IPS-NIHi7 (cell line): ENCODE data around the gene TMEM94.

Experiments used
- DNase-seq: peaks from one replicate; pipeline ENCODE4 v3.0.0; 2012; ENCODE audit warnings: mixed read lengths; ENCODE audit errors: extremely low spot score

TMEM94 gene

DNA sequence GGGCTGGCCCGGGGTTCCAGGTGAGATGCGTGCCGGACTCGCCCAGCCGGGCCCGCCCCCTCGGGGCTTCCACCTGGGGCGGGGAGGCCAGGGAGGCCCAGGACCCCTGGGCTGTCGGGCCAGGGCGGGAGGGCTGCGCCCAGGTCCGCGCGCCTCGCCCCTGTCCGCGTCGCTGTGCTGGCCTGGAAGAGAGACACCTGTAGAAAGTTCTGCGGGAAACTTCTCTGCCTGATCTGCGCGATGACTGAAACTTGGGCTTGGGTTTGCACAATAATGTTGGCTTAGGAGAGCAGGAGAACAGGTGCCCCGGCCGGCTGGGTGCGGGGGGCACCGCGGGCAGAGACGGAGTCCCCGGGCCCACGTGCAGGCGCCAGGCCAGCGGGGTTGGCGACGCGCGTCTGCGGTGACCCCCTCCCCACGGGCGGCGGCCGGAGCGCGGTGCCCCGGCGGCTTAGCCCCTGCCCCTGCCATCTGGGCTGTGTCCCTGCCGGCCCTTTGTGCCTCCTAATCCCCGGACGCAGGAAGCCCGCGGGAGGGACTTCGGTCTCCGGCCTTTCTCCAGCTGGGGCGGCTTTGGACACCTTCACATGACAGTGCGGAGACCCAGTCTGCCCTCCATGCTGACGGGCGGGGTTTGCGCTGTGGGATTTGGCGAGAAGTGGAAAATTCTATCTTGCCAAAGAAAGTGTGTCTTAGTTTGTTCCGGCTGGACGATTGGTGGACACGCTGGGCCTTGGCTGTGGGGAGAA lies 69.5 kb downstream of the TMEM94 start:
- no peak for DNase-seq

DNA sequence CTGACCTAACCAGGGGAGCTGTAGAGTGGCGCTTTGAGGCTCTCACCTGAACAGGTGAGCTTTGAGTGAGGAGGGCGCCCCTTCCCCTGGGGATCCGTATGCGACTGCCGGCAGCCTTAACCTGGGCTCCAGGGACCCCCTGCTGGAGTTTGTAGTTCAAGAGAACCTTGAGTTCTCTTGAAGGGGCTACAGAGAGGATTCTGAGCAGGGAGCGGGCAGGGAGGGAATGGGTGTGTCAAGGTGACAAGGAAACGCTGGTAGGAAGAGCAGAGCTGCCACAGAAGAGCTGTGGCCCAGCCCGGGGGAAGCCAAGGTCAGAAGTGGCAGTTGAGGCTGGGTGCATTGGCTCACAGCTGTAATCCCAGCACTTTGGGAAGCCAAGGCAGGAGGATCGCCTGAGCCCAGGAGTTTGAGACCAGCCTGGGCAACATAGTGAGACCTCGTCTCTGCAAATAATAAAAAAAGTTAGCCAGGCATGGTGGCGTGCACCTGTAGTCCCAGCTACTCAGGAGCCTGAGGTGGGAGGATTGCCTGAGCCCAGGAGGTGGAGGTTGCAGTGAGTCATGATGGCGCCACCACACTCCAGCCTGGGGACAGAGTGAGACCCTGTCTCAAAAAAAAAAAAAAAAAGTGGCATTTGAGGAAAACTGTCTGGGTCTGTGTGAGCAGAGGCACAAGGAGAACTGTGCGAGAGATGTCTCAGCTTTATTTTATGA lies 70.3 kb downstream of the TMEM94 start:
- DNase-seq: no peak

DNA sequence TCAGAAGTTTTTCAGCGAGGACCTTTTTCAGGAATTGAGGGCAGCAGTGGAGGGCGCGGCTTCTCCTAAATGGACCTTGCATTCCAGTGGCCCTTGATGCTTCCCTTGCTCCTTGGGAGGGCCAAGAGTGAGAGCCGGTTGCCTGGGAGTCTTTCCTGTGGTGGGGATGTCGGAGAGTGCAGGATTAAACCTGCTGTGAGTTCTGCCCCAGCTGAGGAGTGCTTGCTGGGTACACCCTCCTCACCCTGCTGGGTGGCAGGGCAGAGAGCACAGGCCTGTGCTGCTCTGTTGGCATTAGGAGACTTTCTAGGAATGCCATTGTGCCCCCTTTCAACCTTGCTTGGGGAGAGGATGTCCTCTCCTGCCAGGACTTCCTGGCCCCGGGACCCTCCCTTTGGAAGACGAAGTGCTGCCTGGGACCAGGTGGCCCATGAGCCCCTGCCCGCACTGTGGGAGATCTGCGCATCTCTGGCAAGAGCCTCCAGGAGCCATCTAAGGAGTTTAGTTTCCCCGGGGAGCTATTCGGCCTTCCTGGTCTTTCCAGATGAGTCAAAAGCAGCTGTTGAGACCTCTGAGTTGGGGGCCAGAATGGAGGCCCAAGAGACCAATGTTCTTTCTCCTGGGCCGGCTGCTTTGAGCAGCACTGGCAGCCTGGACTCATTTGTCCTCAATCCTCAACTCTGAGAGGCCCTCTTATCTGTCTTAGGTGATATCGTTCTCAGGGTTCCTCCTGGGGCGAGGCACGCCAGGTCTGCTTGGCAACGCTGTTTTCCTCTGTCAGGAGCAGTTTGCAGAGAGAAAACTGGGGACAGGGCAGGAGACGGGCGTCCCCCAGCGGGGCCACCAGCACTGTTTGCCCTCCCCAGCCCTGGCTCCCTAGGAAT lies 74.6 kb downstream of the TMEM94 start:
- no peak for DNase-seq

DNA sequence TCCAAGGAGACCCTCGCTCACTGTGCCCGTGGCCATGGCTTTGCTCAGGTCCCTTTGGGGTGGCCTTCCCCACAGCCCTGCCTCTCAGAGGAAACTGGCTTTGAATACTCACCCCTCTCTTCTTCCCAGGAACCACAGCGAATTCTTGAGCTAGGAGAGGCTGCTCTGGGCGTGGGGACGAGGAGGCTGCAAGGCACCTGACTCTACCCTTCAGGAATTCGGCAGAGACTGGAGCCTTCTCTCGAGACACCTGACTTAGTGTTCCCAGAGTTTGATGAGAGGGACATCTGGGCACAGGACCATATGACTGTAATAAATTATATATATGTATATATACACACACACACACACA lies 75.3 kb downstream of the TMEM94 start:
- no peak for DNase-seq

DNA sequence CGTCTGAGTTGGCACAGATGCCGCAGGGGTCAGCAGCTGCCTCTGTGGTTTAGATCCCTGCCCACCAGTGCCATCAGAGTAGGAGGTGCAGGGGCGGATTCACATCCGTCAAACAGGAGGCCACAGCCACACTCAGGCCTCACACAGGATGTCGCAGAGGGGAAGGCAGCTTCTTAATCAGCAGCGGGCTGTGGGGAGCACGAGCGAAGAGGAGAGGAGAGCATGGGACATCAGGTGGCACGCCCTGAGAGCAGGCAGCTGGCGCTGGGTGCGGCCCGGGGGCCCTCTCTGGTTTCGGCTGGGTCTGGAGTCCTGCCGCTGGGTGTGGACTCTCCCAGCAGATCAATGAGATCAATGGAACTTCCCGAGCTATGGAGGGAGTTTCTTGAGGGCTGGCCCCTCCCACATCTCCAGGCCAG lies 78.7 kb downstream of the TMEM94 start:
- DNase-seq: no peak

DNA sequence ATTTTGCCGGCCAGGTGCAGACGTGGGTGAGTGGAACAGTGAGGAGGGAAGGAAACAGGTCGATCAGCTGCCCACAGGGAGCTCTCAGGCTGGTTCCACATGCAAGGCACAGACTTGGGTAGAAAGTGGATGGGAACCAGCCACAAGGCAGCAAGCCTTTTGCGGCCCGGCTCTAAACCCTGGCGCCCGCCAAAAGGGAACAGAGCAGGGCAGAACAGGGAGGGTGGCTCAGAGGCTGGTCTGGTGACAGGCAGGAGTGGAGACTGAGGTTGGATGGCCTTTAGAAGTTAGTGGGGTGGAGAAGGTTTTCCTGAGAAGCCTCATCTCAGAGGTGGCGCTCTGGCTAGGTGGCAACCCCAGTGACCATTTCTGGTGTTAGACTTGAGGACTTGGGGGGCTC lies 79.4 kb downstream of the TMEM94 start:
- DNase-seq: no peak

DNA sequence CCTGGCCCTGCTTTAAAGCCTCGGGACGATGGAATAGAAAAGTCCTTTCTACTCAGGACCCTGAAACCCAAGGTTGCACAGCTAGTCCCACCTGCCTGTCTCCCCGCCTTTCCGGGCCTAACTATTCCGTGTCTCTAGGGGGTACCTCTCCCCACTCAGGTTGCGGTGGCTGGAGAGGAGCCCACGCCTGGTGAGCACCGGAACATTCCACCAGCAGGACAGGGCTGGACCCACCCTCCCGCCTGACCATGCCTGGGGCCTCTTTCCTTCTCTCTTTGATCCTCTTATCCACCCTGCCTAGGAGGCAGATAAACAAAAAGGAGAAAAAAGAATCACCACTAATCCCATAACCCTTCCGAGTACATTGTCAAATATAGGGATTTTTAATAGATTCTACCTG lies 79.9 kb downstream of the TMEM94 start:
- DNase-seq: no peak

DNA sequence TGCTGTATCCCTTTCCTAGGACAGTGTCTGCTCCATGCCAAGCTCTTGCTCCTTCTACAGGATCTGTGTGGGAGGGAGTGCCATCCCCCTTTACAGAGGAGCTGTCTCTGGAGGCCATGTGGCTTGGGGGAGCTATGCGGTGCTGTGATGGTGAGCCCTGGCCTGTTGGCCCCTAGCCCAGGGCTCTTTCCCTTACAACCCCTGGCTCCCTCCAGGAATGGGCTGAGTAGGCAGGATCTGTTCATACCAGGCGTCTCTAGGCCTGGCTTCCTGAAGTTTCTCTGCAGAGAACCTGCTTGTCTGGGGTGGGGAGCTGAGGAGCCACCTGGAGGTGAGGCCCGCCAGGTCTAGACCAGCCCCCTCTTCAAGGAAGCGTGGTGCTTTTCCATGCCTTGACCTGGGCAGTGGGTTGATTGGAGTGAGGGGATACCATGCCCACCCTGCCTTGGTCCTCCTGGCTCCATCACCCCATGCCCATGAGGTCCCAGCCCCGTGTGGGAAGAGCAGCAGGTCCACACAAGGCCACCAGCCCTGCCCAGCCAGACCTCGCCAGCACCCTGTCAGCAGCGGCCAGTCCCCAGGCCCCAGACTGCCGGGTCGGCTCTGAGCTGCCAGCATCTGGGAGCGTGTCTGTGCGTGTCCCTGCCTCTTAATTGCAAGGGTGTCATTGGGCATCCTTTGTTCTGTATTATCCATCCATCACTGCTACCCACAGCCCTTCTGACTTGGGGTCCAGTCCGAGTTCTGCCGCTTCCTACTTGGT lies 83.7 kb downstream of the TMEM94 start:
- no peak for DNase-seq

DNA sequence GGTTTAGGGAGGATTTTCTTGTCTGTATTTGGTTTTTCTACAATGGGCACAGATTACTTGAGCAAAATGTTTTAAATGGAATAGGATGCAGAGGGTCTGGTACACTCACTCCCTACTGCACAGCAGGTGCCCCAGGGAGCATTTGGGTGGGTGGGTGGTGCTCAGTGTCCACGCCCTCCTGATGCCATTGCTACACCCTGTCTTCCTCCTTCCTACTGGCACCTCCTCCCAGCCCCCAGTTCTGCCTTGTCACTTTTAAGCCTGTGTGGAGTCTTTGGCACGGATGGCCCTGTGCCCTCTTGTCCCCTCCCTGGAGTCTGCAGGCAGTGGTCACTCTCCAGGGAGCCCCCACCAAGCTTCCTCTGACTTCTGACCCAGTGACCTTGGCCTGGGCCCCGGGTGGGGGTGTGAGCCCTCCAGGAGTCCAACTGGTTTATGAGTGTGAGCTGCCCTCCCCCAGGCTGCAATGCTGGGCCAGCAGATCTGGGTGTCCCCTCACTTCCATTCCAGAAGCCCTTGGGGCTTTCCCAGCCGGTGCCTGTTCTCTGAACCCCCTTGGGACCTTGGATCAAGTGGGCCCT lies 84.6 kb downstream of the TMEM94 start:
- no peak for DNase-seq

DNA sequence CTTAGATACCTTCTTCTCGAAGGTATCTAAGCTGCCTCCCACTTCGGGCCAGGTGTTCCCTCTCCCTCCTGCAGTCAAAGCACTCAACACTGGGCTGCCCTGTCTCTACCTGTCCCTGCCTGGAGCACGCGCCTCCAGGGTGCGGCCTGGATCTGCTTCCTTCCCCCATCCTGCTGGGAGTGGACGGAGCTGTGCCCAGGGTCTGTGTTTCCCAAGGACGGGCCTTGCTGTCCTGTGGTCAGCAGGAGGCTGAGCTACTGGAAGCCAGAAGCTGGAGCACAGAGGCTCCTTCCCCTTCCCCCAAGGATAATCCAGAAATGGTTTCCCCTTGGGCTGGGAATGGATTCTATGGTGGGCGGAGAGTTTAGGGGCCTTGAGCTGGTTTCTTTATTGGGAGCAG lies 85.8 kb downstream of the TMEM94 start:
- DNase-seq: no peak

DNA sequence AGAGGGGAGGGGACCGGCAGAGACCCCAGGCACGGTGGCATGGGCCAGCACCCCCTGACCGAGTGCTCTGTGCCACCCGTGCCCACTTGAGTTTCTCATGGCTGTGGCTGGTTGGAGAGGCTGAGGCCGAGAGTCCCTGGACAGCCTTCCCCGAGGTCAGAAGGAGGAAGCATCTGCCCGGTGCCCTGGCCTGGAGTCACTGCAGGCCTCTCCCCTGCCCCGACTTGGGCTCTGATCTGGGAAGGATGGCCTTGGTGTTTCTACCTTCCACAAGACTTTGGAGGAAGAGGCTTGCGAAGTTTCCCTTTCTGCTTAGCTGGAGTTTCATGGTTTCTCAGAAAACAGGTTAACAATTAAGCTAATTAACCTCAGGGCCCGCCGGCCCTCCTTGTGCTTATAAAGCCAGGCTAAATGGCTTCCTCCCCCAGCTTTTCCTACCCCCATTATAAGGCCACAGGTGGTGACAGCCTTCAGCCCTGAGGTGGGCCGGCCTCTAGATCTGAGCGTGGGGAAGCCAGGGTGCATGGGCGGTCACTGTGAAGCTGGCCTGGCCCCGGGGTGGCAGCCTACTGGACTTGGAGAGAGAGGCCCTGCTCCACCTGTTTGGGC lies 86.4 kb downstream of the TMEM94 start:
- DNase-seq: no peak

DNA sequence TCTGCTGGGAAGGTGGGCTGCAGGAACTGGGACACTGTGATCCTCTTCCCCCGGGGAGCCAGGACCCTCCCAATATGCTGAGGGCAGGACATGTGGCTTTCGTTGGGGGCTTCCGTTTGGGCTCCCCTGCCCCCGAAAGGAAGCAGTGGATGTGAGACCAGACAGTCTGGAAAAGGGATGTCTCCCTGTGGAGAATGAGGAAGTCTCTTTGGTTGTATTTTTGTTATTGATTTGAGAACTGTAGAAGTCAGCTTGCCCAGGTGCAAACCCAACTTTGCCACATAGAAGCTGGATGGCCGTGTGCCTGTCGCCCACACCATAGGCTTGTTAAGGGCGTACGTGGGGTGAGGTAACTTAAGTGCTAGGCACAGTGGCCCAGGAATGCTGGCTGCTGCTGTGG lies 87.8 kb downstream of the TMEM94 start:
- DNase-seq: no peak

DNA sequence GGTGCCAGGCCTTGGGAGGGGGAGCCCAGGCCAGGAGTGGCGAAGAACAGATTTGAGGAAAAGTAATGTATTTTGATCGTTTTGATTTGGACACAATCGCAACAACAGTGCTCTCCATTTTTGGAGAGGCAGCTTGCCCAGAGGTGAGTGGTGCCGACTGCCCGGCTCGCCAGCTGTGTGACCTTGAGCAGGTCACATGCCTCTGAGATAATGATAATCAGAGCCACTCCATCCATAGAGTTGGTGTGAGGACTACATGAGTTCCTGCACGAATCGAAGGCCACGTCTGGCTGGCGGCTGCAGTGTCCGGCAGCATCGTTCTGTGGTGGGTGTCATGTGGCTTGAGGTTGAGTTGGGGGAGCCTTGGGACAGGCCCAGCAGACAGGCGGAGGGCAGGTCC lies 89.7 kb downstream of the TMEM94 start:
- DNase-seq: no peak

DNA sequence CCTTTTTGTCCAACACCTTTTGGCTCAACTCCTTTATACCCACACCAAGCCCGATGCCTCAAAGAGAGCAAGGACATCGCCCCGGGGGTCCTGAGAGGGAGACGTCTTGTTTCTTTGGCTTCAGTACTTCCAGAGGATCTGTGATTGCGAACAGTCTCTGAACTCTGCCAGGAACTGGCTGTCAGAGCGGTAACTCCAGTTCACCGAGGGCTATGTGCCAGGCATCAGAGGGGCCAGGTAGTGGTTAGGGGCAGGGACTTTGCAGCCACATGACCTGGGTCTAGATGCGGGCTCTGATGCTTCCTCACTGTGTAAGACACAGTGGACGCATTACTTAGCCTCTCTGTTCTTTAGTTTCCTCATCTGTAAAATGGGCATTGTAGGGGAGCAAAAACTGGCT lies 90.7 kb downstream of the TMEM94 start:
- DNase-seq: no peak

DNA sequence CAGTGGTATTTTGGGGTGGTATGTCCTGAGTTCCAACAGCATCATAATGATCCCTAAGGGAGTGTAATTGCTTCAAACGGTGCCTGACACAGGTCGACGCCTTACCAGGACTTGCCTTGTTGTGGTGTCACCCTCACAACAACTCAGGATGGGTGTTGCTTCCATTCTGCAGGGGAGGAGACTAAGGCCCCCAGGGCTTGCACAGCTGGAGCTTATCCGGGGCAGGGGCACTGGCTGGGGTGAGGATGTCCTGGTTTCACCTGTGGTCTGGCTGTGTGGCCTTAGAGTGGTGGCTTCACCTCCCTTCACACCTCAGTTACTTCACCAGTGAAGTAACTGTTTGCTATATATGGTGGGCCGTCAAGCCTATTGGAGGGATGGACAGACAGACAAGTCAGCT lies 92.4 kb downstream of the TMEM94 start:
- no peak for DNase-seq
